Smooth muscle cell of the umbilical artery (primary cell): Measurements from ENCODE around the gene RAD54L. TPM values are rescaled to one million over a fixed set of nuclear protein-coding genes. Genes with fewer than 3 reads are reported as not detected.

ENCODE experiments used
- total RNA-seq: library from RNA; depleted of rRNA; stranded (reverse); fragments of >200 nt; gene quantifications from 2 replicates; pipeline ENCODE4 v1.2.3, GENCODE V29; 2014

RAD54L gene
- 0.89 and 3.6 TPM in 2 replicates for total RNA-seq

GRCh38 chr1:46247436-46248121 is at the start of gene RAD54L:
TSS of gene RAD54L (plus strand) at chr1:46247763. CDS start at chr1:46248406, 643 bp downstream.

DNA sequence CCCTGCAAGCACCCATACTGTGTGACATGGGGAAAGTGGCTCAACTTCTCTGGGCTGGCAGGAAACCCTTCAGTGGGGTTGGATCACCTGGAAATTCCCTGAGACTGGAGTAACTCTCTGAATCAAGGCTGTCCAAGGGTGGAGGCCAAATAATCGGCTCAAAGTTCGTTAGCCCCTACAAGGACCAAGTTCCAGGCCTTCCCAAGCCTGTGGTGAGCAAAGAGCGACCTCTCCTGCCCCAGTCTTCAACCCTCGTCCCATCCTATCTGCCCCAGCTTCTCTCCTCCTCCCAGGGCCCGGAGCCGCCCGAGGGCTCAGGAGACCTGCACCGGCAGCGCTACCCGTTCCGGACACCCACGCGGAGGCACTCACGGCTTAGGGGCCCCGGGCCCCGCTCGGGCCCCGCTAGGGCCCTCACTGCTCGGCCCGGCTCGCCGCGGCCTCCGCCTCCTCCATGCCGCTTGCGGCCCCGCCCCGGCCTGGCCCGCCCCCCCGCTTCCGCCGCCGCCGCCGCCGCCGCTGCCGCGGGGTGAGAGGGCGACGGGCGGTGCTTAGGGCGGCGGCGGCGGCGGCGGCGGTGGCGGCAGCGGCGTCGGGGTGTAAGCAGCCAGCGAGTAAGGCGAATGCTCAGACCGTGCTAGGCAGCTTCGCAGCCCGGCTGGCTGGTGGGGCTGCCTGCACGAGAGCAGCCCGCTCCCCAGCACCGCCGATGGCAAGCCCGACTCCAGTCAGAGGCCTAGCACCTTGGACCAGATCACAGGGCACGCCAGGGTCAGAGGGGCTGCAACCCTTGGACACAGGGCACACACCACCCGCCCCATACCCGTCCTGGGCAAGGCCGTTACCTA is 49.4 kb upstream of the RAD54L start, which contains the start of gene POMGNT1:
Gene POMGNT1, minus strand, starts transcription at position 471 of the 848 bp plus-strand sequence. CDS start 613 bp downstream, outside the sequence.

GRCh38 chr1:46303038-46303871 is 55.7 kb downstream of the RAD54L start, which contains the start of the genes LRRC41 and UQCRH:
TSS of gene LRRC41 (minus strand) at chr1:46303616. CDS start at chr1:46303322, 294 bp downstream.
TSS of gene UQCRH (plus strand) at chr1:46303698. CDS start at chr1:46303767, 69 bp downstream.

Other genes starting within 250 kb of the RAD54L start
- gene PIK3R3, start 115.1 kb upstream of the RAD54L start, total RNA-seq, result 7.1 and 7.4 TPM in 2 replicates
- 0.30 TPM in 1 of 2 replicates, not detected in the other for gene TSPAN1, start 72.7 kb upstream of the RAD54L start, total RNA-seq
- not detected in 2 replicates for gene P3R3URF, start 71.3 kb upstream of the RAD54L start, total RNA-seq
- gene POMGNT1, start 49.3 kb upstream of the RAD54L start, total RNA-seq, result 86.4 and 99.5 TPM in 2 replicates
- gene LURAP1, start 44.4 kb upstream of the RAD54L start, total RNA-seq, result 1.5 and 3.7 TPM in 2 replicates
- gene LRRC41, start 55.9 kb downstream of the RAD54L start, total RNA-seq, result 91.5 and 116 TPM in 2 replicates
- gene UQCRH, start 55.9 kb downstream of the RAD54L start, total RNA-seq, result 226 and 710 TPM in 2 replicates
- gene NSUN4, start 93.0 kb downstream of the RAD54L start, total RNA-seq, result 10.7 and 13.5 TPM in 2 replicates
- 0.30 and 1.6 TPM in 2 replicates for gene FAAH, start 146.6 kb downstream of the RAD54L start, total RNA-seq
- gene DMBX1, start 242.1 kb downstream of the RAD54L start, total RNA-seq, result not detected in 2 replicates